Airway epithelial cell (primary cell): ENCODE results near the gene CIRBP. TPM values are rescaled to one million over a fixed set of nuclear protein-coding genes. Genes with fewer than 3 reads are reported as not detected.

Experiments
- total RNA-seq: library from RNA; depleted of rRNA; stranded (reverse); fragments of >200 nt; gene quantifications from 2 replicates; pipeline ENCODE4 v1.2.3, GENCODE V29; 2015

Gene CIRBP
- 193 and 255 TPM in 2 replicates for total RNA-seq

GRCh38 chr19:1269065-1269477 lies at the start of gene CIRBP:
Gene CIRBP, plus strand, starts transcription at chr19:1269332. Its CDS starts 1,602 bp downstream, at chr19:1270934.

GRCh38 chr19:1237754-1238368 lies 31.3 kb upstream of the CIRBP start, which contains the start of gene CBARP:
Gene CBARP, minus strand, starts transcription at chr19:1238005. Its CDS starts 1,905 bp downstream, at chr19:1236100.

DNA sequence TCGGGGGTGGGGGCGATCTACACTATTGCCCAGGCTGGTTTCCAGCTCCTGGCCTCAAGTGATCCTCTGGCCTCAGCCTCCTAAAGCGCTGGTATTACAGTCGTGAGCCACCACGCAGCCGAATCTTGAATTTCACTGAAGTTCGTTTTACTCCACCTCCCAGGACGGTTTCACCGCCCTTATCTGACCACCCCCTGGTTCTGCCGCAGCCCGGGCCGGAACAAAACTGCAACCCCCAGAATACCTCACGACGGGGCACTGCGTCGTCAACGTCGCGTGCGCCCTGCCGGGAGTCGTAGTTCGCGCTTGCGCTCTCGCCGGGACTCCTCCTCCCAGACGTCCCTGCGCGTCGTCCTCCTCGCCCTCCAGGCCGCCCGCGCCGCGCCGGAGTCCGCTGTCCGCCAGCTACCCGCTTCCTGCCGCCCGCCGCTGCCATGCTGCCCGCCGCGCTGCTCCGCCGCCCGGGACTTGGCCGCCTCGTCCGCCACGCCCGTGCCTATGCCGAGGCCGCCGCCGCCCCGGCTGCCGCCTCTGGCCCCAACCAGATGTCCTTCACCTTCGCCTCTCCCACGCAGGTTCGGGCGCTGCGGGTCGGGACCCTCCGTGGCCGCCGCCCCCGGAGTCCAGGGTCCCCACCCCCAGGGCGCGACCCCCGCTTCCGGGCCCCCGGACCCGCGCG lies 27.6 kb upstream of the CIRBP start, which contains the start of gene ATP5F1D:
Gene ATP5F1D, plus strand, starts transcription at position 335 of the 679 bp plus-strand sequence. Its CDS starts 100 bp downstream, at position 435.

GRCh38 chr19:1248139-1248785 lies 20.9 kb upstream of the CIRBP start, which contains the start of gene MIDN:
Gene MIDN, plus strand, starts transcription at chr19:1248583. Its CDS starts 1,714 bp downstream, at chr19:1250297.

GRCh38 chr19:1275260-1275975 lies 6.3 kb downstream of the CIRBP start, which contains the start of gene FAM174C:
Gene FAM174C, plus strand, starts transcription at chr19:1275530. Its CDS starts 20 bp downstream, at chr19:1275550.

GRCh38 chr19:1285737-1286360 lies 16.7 kb downstream of the CIRBP start, which contains the start of gene EFNA2:
Gene EFNA2, plus strand, starts transcription at chr19:1285873. Its CDS starts 296 bp downstream, at chr19:1286169.

Other genes starting within 250 kb of the CIRBP start
- gene TMEM259, start 248.2 kb upstream of the CIRBP start, total RNA-seq: 150 and 164 TPM in 2 replicates
- not detected in 2 replicates for gene RNU6-2, start 247.8 kb upstream of the CIRBP start, total RNA-seq
- gene CNN2, start 242.7 kb upstream of the CIRBP start, total RNA-seq: 247 and 249 TPM in 2 replicates
- gene ABCA7, start 229.2 kb upstream of the CIRBP start, total RNA-seq: 14.7 and 21.7 TPM in 2 replicates
- gene ARHGAP45, start 202.2 kb upstream of the CIRBP start, total RNA-seq: 9.0 and 12.5 TPM in 2 replicates
- 241 and 251 TPM in 2 replicates for gene POLR2E, start 174.0 kb upstream of the CIRBP start, total RNA-seq
- gene GPX4, start 165.3 kb upstream of the CIRBP start, total RNA-seq: 330 and 347 TPM in 2 replicates
- 37.3 and 53.2 TPM in 2 replicates for gene SBNO2, start 95.1 kb upstream of the CIRBP start, total RNA-seq
- gene STK11, start 63.6 kb upstream of the CIRBP start, total RNA-seq: 84.3 and 93.8 TPM in 2 replicates
- gene CBARP, start 31.3 kb upstream of the CIRBP start, total RNA-seq: 6.6 and 8.5 TPM in 2 replicates
- 142 and 144 TPM in 2 replicates for gene ATP5F1D, start 27.6 kb upstream of the CIRBP start, total RNA-seq
- 32.7 and 52.6 TPM in 2 replicates for gene MIDN, start 20.7 kb upstream of the CIRBP start, total RNA-seq
- 81.9 and 109 TPM in 2 replicates for gene FAM174C, start 6.2 kb downstream of the CIRBP start, total RNA-seq
- gene EFNA2, start 16.5 kb downstream of the CIRBP start, total RNA-seq: not detected in 2 replicates
- gene NDUFS7, start 114.6 kb downstream of the CIRBP start, total RNA-seq: 151 and 201 TPM in 2 replicates
- gene GAMT, start 132.2 kb downstream of the CIRBP start, total RNA-seq: 28.4 and 31.1 TPM in 2 replicates
- gene DAZAP1, start 138.3 kb downstream of the CIRBP start, total RNA-seq: 62.3 and 89.2 TPM in 2 replicates
- 2,484 and 5,127 TPM in 2 replicates for gene RPS15, start 169.1 kb downstream of the CIRBP start, total RNA-seq
- gene APC2, start 180.8 kb downstream of the CIRBP start, total RNA-seq: 0.05 and 0.07 TPM in 2 replicates
- 33.7 and 51.3 TPM in 2 replicates for gene C19orf25, start 209.9 kb downstream of the CIRBP start, total RNA-seq
- 0.28 and 0.71 TPM in 2 replicates for gene PCSK4, start 221.0 kb downstream of the CIRBP start, total RNA-seq
- 8.3 and 10.4 TPM in 2 replicates for gene REEP6, start 221.8 kb downstream of the CIRBP start, total RNA-seq
- gene ADAMTSL5, start 243.7 kb downstream of the CIRBP start, total RNA-seq: 3.7 and 5.2 TPM in 2 replicates